ENCODE results near the gene FGF11. TPM values are rescaled to one million over a fixed set of nuclear protein-coding genes. Genes with fewer than 3 reads are reported as not detected.
"Not testable (repeated sequence)": the region's sequence is repeated elsewhere in the genome, so short reads cannot be mapped to it uniquely, and the experiment has no call there.

Gene FGF11
- total RNA-seq, 4 donors from 2014 or later: 1.6 to 2.4 (median 1.9) TPM; not detected in 1

GRCh38 chr17:7477392-7478275 lies 38.3 kb downstream of the FGF11 start:
- in situ Hi-C loops (cut with MboI; ENCODE audit: low pct_ligation_motif_present in 1 of 4, low pct_unique_long_range_greater_than_20kb in 1 of 4, low sequenced_read_pairs in 3 of 4): no loop called here
- Histone ChIP-seq H3K27ac (peak overlapping the region; percentile 95 to 100 (median 99)), H3K9me3 (no peaks in the 10 kb centered on the region), H3K4me3 (peak overlapping the region; percentile 70 to 100 (median 94)), H3K4me1 (peaks cover 17 to 42% (median 30%) of the 10 kb centered on the region in 4 donors), H3K27me3 (no peaks in the 10 kb centered on the region), H3K36me3 (no peaks in the 10 kb centered on the region)
- TF ChIP-seq POLR2AphosphoS5 (IDR thresholded peaks at IDR 0.05): peak; percentile 14 to 44 (median 14)
- no peak for TF ChIP-seq POLR2A (IDR thresholded peaks at IDR 0.05)
- DNase-seq: peak; percentile 28
- WGBS, 2 donors (ENCODE audit: low coverage in 1 of 2): 69% methylated on average over 26 of the region's 26 CpGs; no CpG with 5 or more reads in 1 of the 2 donors
- intact Hi-C loops (cut with DNase I; ENCODE audit: low total_unique reads): no loop called here

- WGBS, 2 donors (ENCODE audit: low coverage in 1 of 2): 24% methylated on average over 33 of the region's 40 CpGs; no CpG with 5 or more reads in 1 of the 2 donors
- intact Hi-C loops (cut with DNase I; ENCODE audit: low total_unique reads) (no loop called here), in situ Hi-C loops (cut with MboI; ENCODE audit: low pct_ligation_motif_present in 1 of 4, low pct_unique_long_range_greater_than_20kb in 1 of 4, low sequenced_read_pairs in 3 of 4) (no loop called here)
- Histone ChIP-seq H3K27me3 (no peaks in the 10 kb centered on the region), H3K9me3 (no peaks in the 10 kb centered on the region), H3K36me3 (no peaks in the 10 kb centered on the region), H3K27ac (peak overlapping the region; percentile 95 to 100 (median 99)), H3K4me3 (peak overlapping the region; percentile 70 to 100 (median 94)), H3K4me1 (peaks cover 17 to 49% (median 33%) of the 10 kb centered on the region in 4 donors)
- TF ChIP-seq POLR2AphosphoS5 (IDR thresholded peaks at IDR 0.05) (no peak), CTCF (IDR thresholded peaks at IDR 0.05) (peak in 2 of 5 experiments; percentile 11 to 17), EP300 (IDR thresholded peaks at IDR 0.05; ENCODE audit: low read depth) (no peak), POLR2A (IDR thresholded peaks at IDR 0.05) (peak; percentile 7)
- DNase-seq: peak; percentile 62
These were observed 39.2 kb downstream of the FGF11 start for GRCh38 chr17:7478276-7479212.

GRCh38 chr17:7479213-7480088 lies 40.1 kb downstream of the FGF11 start, which contains the start of gene ZBTB4:
Gene ZBTB4 (minus strand): TSS chr17:7479631. CDS start chr17:7466801, 12,830 bp downstream.
- Histone ChIP-seq H3K9me3 (no peaks in the 10 kb centered on the region), H3K27me3 (no peaks in the 10 kb centered on the region), H3K27ac (peak within 1 kb of the TSS; percentile 95 to 100 (median 99)), H3K4me3 (peak within 1 kb of the TSS; percentile 70 to 100 (median 94)), H3K4me1 (peaks cover 17 to 49% (median 33%) of the 10 kb centered on the region in 4 donors), H3K36me3 (no peaks in the 10 kb centered on the region)
- WGBS, 2 donors (ENCODE audit: low coverage in 1 of 2): 1% methylated on average over 29 of the region's 92 CpGs; no CpG with 5 or more reads in 1 of the 2 donors
- no peak for TF ChIP-seq EP300 (IDR thresholded peaks at IDR 0.05; ENCODE audit: low read depth)
- TF ChIP-seq POLR2A (IDR thresholded peaks at IDR 0.05): peak; percentile 62
- no peak for TF ChIP-seq CTCF (IDR thresholded peaks at IDR 0.05)
- TF ChIP-seq POLR2AphosphoS5 (IDR thresholded peaks at IDR 0.05): peak; percentile 59 to 81 (median 76)
- intact Hi-C loops (cut with DNase I; ENCODE audit: low total_unique reads) (no loop called here), in situ Hi-C loops (cut with MboI; ENCODE audit: low pct_ligation_motif_present in 1 of 4, low pct_unique_long_range_greater_than_20kb in 1 of 4, low sequenced_read_pairs in 3 of 4) (no loop called here)
- DNase-seq: peak; percentile 66

- DNase-seq: no peak
- Histone ChIP-seq H3K27ac (peak overlapping the region; percentile 95 to 100 (median 99)), H3K4me3 (peak overlapping the region; percentile 42 to 99 (median 80)), H3K9me3 (no peaks in the 10 kb centered on the region), H3K27me3 (no peaks in the 10 kb centered on the region), H3K36me3 (no peaks in the 10 kb centered on the region), H3K4me1 (peaks cover 17 to 48% (median 33%) of the 10 kb centered on the region in 4 donors)
- TF ChIP-seq EP300 (IDR thresholded peaks at IDR 0.05; ENCODE audit: low read depth): no peak
- TF ChIP-seq CTCF (IDR thresholded peaks at IDR 0.05): peak in 3 of 5 experiments; percentile 2 to 24 (median 18)
- intact Hi-C loops (cut with DNase I; ENCODE audit: low total_unique reads): no loop called here
- WGBS, 2 donors (ENCODE audit: low coverage in 1 of 2): 4% methylated on average over 8 of the region's 8 CpGs; no CpG with 5 or more reads in 1 of the 2 donors
- in situ Hi-C loops (cut with MboI; ENCODE audit: low pct_ligation_motif_present in 1 of 4, low pct_unique_long_range_greater_than_20kb in 1 of 4, low sequenced_read_pairs in 3 of 4): no loop called here
These were observed 40.7 kb downstream of the FGF11 start for GRCh38 chr17:7480089-7480384.

GRCh38 chr17:7481275-7481674 lies 42.0 kb downstream of the FGF11 start, which contains the start of gene SLC35G6:
Gene SLC35G6 (plus strand): TSS chr17:7481446. CDS start chr17:7481517, 71 bp downstream.
- intact Hi-C loops (cut with DNase I; ENCODE audit: low total_unique reads); H3K36me3 ChIP-seq; DNase-seq; H3K9me3 ChIP-seq; H3K27me3 ChIP-seq; in situ Hi-C loops (cut with MboI; ENCODE audit: low pct_ligation_motif_present in 1 of 4, low pct_unique_long_range_greater_than_20kb in 1 of 4, low sequenced_read_pairs in 3 of 4): not testable (repeated sequence)
- Histone ChIP-seq H3K4me3 (peak within 1 kb of the TSS in 1 of 4 donors; percentile 90), H3K4me1 (peaks cover 14 to 48% (median 34%) of the 10 kb centered on the region in 4 donors), H3K27ac (peak within 1 kb of the TSS; percentile 99 to 100 (median 99))
- WGBS, 2 donors (ENCODE audit: low coverage in 1 of 2): 97% methylated on average over 4 of the region's 4 CpGs; no CpG with 5 or more reads in 1 of the 2 donors
